Choroid plexus epithelial cell (primary cell): ENCODE data around the gene TMC3.

ENCODE experiments used
- DNase-seq: peaks from one replicate; pipeline ENCODE4 v3.0.0-alpha.2; 2010; ENCODE audit warnings: low read depth
- H3K4me3 ChIP-seq: 2 replicates; pipeline ENCODE4 v1.5.1; 2011; ENCODE audit warnings: low read depth, mild to moderate bottlenecking, control low read depth, low read length, moderate library complexity
- CTCF ChIP-seq: conservative IDR thresholded peaks from 2 replicates; pipeline ENCODE4 v1.5.1; 2011; ENCODE audit warnings: low read depth, mild to moderate bottlenecking, control low read depth, inconsistent platforms, low read length, moderate library complexity

TMC3 gene

GRCh38 chr15:81362790-81363189 lies 11.2 kb downstream of the TMC3 start:
- no peak for DNase-seq
- no peak for TF ChIP-seq CTCF
- no peak overlapping the region for H3K4me3 ChIP-seq

GRCh38 chr15:81361891-81362290 lies 12.1 kb downstream of the TMC3 start:
- DNase-seq = no peak
- no peak for TF ChIP-seq CTCF
- no peak overlapping the region for H3K4me3 ChIP-seq

GRCh38 chr15:81360491-81360890 lies 13.5 kb downstream of the TMC3 start:
- no peak overlapping the region for H3K4me3 ChIP-seq
- DNase-seq = no peak
- no peak for TF ChIP-seq CTCF

- DNase-seq = no peak
- TF ChIP-seq CTCF = no peak
- H3K4me3 ChIP-seq = no peak overlapping the region
These were observed 15.8 kb downstream of the TMC3 start for GRCh38 chr15:81358248-81358647.

GRCh38 chr15:81357180-81357686 lies 16.8 kb downstream of the TMC3 start:
- no peak overlapping the region for H3K4me3 ChIP-seq
- DNase-seq = peak; percentile 7
- TF ChIP-seq CTCF = peak; percentile 38

- H3K4me3 ChIP-seq = no peak overlapping the region
- no peak for TF ChIP-seq CTCF
- no peak for DNase-seq
These were observed 17.8 kb downstream of the TMC3 start for GRCh38 chr15:81356252-81356651.

- no peak for TF ChIP-seq CTCF
- no peak overlapping the region for H3K4me3 ChIP-seq
- no peak for DNase-seq
These were observed 22.4 kb downstream of the TMC3 start for GRCh38 chr15:81351651-81352050.
